K562 (cell line): Measurements from ENCODE around the gene XYLB. TPM values are rescaled to one million over a fixed set of nuclear protein-coding genes. Genes with fewer than 3 reads are reported as not detected.

Experiments used
- CBX1 ChIP-seq: sonication (generic); IDR thresholded peaks from 2 replicates; pipeline ENCODE4 v1.6.1; 2016; ENCODE audit warnings: antibody characterized with exemption, low read depth, mild to moderate bottlenecking
- DMBX1 ChIP-seq: fragments of 250-450 bp; sonication (Bioruptor Pico); IDR thresholded peaks from 2 replicates; pipeline ENCODE4 v1.8.0; 2022; ENCODE audit warnings: inconsistent platforms, mild to moderate bottlenecking, moderate library complexity, borderline replicate concordance
- ELF1 ChIP-seq: fragments of 200-800 bp; sonication (Bioruptor generic); IDR thresholded peaks from 2 replicates; pipeline ENCODE4 v1.6.1; 2016; ENCODE audit warnings: missing genetic modification characterization, missing compliant biosample characterization
- NFRKB ChIP-seq: fragments of 450-650 bp; IDR thresholded peaks from 2 replicates; pipeline ENCODE4 v1.6.1; 2016; ENCODE audit warnings: low read depth
- TBL1XR1 ChIP-seq, 2 experiments: IDR thresholded peaks; 2 replicates each; pipeline ENCODE4 v1.6.1; 2012; ENCODE audit warnings: improper control_type of control experiment in 2 of 2, low read length in 2 of 2, mild to moderate bottlenecking in 1 of 2
- TRIM28 ChIP-seq: fragments of 450-650 bp; IDR thresholded peaks from 2 replicates; pipeline ENCODE4 v1.6.1; 2017
- ZBTB26 ChIP-seq: fragments of 450-650 bp; formaldehyde crosslinking; IDR thresholded peaks from 2 replicates; pipeline ENCODE4 v1.4.0; 2022; ENCODE audit warnings: missing genetic modification characterization
- ZBTB34 ChIP-seq: fragments of 250-450 bp; sonication (Bioruptor Pico); IDR thresholded peaks from 2 replicates; pipeline ENCODE4 v1.8.0; 2021; ENCODE audit warnings: mild to moderate bottlenecking, moderate library complexity
- ZNF785 ChIP-seq: fragments of 250-450 bp; sonication (Bioruptor Pico); IDR thresholded peaks from 2 replicates; pipeline ENCODE4 v1.4.0; 2020; ENCODE audit warnings: mild to moderate bottlenecking
- polyA plus RNA-seq, 8 experiments: library from polyadenylated mRNA; depleted of rRNA in 4 of 8; stranded (reverse) in 5 of 8; unstranded in 3 of 8; fragments of >200 nt; fragmentation: Nextera tagmentation in 2 of 8; fragmentation: Illumina TruSeq in 1 of 8; extraction: Ambion mirVana in 2 of 8; extraction: Trizol in 1 of 8; gene quantifications; 2 replicates each; pipeline versions ENCODE4 v1.2.1 to v1.2.3, GENCODE V29; 2011 to 2014; ENCODE audit warnings: inconsistent platforms in 1 of 8, missing spikeins in 1 of 8
- total RNA-seq, 7 experiments: library from RNA; depleted of rRNA in 6 of 7; stranded (reverse); fragments of >200 nt in 6 of 7; fragmentation: Illumina TruSeq in 2 of 7; extraction: Trizol in 2 of 7; gene quantifications; 2 replicates each; pipeline versions ENCODE4 v1.2.1 to v1.2.3, GENCODE V29; 2011 to 2021; ENCODE audit warnings: low replicate concordance in 1 of 7
- TF ChIP-seq, protein P1 (sequence below), 2 experiments: fragments of 200-800 bp in 1 of 2; sonication (Bioruptor generic) in 1 of 2; sonication (generic) in 1 of 2; formaldehyde crosslinking in 1 of 2; IDR thresholded peaks in 1 of 2; conservative IDR thresholded peaks in 1 of 2; 2 replicates each; pipeline versions ENCODE4 v1.5.0 to v1.6.1; 2016 to 2020; ENCODE audit warnings: missing compliant biosample characterization in 1 of 2, missing genetic modification characterization in 1 of 2, missing genetic modification reagents in 1 of 2
- TF ChIP-seq, protein P2 (sequence below): IDR thresholded peaks from 3 replicates; pipeline ENCODE4 v1.6.1; 2011; ENCODE audit warnings: borderline replicate concordance, mild to moderate bottlenecking; ENCODE audit not compliant: insufficient read length, insufficient read depth
- TF ChIP-seq, protein P3 (sequence below), 2 experiments: fragments of 450-650 bp; IDR thresholded peaks; 2 replicates each; pipeline ENCODE4 v1.6.1; 2016; ENCODE audit warnings: mild to moderate bottlenecking in 2 of 2, borderline replicate concordance in 1 of 2, low read depth in 1 of 2, moderate library complexity in 1 of 2

The XYLB gene
- total and polyA plus RNA-seq, 9 of the 15 experiments (the other 6 are each of a cell fraction or from before 2014, with no cell fraction given): 4.0 to 20.2 (median 13.2) TPM

- TF ChIP-seq ZBTB34 (CRISPR knock-in tag): no peak
- no peak for TF ChIP-seq DMBX1
- no peak for TF ChIP-seq ZNF785 (CRISPR knock-in tag)
- TF ChIP-seq ELF1: no peak; the same call in 1 of the 2 replicates
- no peak for TF ChIP-seq TRIM28
- TF ChIP-seq, protein P1, sequence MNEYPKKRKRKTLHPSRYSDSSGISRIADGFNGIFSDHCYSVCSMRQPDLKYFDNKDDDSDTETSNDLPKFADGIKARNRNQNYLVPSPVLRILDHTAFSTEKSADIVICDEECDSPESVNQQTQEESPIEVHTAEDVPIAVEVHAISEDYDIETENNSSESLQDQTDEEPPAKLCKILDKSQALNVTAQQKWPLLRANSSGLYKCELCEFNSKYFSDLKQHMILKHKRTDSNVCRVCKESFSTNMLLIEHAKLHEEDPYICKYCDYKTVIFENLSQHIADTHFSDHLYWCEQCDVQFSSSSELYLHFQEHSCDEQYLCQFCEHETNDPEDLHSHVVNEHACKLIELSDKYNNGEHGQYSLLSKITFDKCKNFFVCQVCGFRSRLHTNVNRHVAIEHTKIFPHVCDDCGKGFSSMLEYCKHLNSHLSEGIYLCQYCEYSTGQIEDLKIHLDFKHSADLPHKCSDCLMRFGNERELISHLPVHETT (CRISPR knock-in tag; conservative IDR thresholded peaks at IDR 0.05 in 1 of 2, IDR thresholded peaks at IDR 0.05 in 1 of 2): no peak
- TF ChIP-seq, protein P2, sequence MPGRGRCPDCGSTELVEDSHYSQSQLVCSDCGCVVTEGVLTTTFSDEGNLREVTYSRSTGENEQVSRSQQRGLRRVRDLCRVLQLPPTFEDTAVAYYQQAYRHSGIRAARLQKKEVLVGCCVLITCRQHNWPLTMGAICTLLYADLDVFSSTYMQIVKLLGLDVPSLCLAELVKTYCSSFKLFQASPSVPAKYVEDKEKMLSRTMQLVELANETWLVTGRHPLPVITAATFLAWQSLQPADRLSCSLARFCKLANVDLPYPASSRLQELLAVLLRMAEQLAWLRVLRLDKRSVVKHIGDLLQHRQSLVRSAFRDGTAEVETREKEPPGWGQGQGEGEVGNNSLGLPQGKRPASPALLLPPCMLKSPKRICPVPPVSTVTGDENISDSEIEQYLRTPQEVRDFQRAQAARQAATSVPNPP: no peak
- TF ChIP-seq TBL1XR1 (IDR thresholded peaks at IDR 0.05; ENCODE audit: low read length in 2 of 2): no peak
- TF ChIP-seq, protein P3, sequence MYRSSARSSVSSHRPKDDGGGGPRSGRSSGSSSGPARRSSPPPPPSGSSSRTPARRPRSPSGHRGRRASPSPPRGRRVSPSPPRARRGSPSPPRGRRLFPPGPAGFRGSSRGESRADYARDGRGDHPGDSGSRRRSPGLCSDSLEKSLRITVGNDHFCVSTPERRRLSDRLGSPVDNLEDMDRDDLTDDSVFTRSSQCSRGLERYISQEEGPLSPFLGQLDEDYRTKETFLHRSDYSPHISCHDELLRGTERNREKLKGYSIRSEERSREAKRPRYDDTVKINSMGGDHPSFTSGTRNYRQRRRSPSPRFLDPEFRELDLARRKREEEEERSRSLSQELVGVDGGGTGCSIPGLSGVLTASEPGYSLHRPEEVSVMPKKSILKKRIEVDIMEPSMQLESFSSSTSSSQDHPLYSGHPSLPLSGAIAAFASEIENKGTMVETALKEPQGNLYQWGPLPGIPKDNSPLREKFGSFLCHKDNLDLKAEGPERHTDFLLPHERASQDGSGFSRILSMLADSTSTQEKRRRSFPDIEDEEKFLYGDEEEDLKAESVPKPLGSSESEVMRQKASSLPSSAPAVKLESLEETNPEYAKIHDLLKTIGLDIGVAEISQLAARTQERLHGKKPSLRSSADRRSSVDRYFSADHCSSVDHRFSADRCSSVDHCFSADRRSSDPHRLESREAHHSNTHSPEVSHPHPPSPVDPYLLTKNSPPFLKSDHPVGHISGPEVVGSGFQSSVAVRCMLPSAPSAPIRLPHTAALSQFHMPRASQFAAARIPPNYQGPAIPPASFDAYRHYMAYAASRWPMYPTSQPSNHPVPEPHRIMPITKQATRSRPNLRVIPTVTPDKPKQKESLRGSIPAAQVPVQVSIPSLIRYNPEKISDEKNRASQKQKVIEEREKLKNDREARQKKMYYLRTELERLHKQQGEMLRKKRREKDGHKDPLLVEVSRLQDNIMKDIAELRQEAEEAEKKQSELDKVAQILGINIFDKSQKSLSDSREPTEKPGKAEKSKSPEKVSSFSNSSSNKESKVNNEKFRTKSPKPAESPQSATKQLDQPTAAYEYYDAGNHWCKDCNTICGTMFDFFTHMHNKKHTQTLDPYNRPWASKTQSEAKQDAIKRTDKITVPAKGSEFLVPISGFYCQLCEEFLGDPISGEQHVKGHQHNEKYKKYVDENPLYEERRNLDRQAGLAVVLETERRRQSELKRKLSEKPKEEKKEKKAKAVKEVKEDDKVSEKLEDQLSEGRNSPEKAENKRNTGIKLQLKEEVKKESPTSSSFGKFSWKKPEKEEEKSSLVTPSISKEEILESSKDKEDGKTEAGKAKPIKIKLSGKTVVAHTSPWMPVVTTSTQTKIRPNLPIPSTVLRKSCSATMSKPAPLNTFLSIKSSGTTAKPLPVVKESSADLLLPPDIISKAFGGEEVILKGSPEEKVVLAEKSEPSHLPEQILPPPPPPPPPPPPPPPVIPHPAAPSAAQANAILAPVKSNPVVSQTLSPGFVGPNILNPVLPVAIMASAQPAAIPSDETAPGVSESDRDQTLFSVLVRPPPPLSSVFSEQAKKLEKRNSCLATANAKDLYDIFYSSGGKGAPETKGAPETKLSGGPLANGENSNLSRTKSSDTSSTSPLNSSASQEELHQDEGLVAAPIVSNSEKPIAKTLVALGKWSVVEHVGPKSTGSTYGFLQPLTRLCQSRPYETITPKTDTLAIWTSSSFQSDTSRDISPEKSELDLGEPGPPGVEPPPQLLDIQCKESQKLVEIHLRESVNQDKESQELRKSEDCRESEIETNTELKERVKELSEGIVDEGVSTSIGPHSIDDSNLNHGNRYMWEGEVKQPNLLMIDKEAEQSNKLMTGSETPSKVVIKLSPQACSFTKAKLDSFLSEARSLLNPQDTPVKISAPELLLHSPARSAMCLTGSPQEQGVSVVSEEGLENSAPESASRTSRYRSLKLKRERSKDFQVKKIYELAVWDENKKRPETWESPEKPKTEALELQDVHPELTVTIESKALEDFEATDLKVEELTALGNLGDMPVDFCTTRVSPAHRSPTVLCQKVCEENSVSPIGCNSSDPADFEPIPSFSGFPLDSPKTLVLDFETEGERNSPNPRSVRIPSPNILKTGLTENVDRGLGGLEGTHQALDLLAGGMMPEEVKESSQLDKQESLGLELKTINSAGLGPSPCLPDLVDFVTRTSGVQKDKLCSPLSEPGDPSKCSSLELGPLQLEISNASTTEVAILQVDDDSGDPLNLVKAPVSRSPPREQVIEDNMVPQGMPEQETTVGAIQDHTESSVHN (IDR thresholded peaks at IDR 0.05; ENCODE audit: borderline replicate concordance in 1 of 2, low read depth in 1 of 2): no peak
- no peak for TF ChIP-seq ZBTB26 (CRISPR knock-in tag)
- no peak for TF ChIP-seq CBX1
- TF ChIP-seq NFRKB: no peak
Observed at GRCh38 chr3:38453075-38453912, 106.7 kb downstream of the XYLB start, which contains the start of gene ACVR2B (continued).
